Stimulated activated CD8-positive, alpha-beta memory T cell treated with anti-CD3 and anti-CD28 coated beads, Interleukin-4, amount 100 ng/mL, for 4 hours (primary cell): Measurements from ENCODE around the gene DPP9.

Experiments used
- DNase-seq, 2 donors: peaks; one replicate each; pipeline ENCODE4 v3.0.0-alpha.2; 2020; ENCODE audit warnings: low read depth in 2 of 2, low spot score in 1 of 2

The DPP9 gene

GRCh38 chr19:4636151-4636717 lies 87.4 kb downstream of the DPP9 start:
- peak; percentile 43 to 46 for DNase-seq

DNA sequence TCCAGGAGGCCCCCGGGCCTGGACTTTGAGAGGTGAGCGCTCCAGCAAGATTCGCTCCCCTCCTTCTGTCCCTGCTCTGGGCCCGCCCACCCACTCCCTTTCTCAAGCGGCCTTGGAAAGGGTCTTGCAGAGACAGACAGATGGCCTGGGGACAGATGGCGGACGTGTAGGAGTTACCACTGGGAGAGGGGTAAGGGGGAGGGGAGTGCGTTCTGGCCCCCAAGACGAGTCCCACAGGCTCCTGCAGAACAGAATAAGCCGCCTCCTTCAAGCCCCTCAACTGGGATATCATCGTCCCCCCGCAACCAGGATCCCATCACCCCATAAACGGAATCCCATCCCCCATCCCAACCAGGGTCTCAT lies 87.9 kb downstream of the DPP9 start:
- no peak for DNase-seq

- no peak for DNase-seq
Observed at GRCh38 chr19:4633140-4633967, 90.3 kb downstream of the DPP9 start.
